ENCODE data around the gene PXMP2.

PXMP2 gene

GRCh38 chr12:132743831-132744230 is 56.4 kb downstream of the PXMP2 start:
- no peak overlapping the region for H3K4me2 ChIP-seq (ENCODE audit: low read depth, low read length, poor library complexity, severe bottlenecking)
- H3K27ac ChIP-seq (ENCODE audit: low read depth, low read length) = no peak overlapping the region
- H3K4me3 ChIP-seq (ENCODE audit: insufficient read depth, low read length, poor library complexity, severe bottlenecking) = no peak overlapping the region
- H2AFZ ChIP-seq (ENCODE audit: low read depth, low read length, severe bottlenecking) = no peak overlapping the region
- 0 out of 2 replicates have a peak, but pooled peaks cover 2% of the 10 kb centered on the region for H3F3A ChIP-seq (ENCODE audit: insufficient read depth)
- no peak overlapping the region for H3K9ac ChIP-seq (ENCODE audit: low read length)
- H3K9me2 ChIP-seq (replicated peaks; ENCODE audit: insufficient read depth, low read length) = no peaks in the 10 kb centered on the region
- no peaks in the 10 kb centered on the region for H3K9me3 ChIP-seq (ENCODE audit: insufficient read depth, low read length)
- peaks cover 53% of the 10 kb centered on the region for H3K36me3 ChIP-seq (ENCODE audit: low read length)
- no peak for TF ChIP-seq CTCF (IDR thresholded peaks at IDR 0.05; ENCODE audit: insufficient read depth, low read length, poor library complexity, severe bottlenecking)
- TF ChIP-seq EZH2phosphoT487 (conservative IDR thresholded peaks at IDR 0.05; ENCODE audit: low read length) = no peak
- peaks cover 9% of the 10 kb centered on the region; the same call in 1 of the 2 replicates for H4K20me1 ChIP-seq (ENCODE audit: low read depth, low read length)
- no peaks in the 10 kb centered on the region for H3K27me3 ChIP-seq (ENCODE audit: low read length)
- H3K79me2 ChIP-seq (ENCODE audit: insufficient read depth, low read length) = peaks cover 50% of the 10 kb centered on the region

GRCh38 chr12:132746613-132747012 is 59.2 kb downstream of the PXMP2 start:
- Histone ChIP-seq H3K4me3 (ENCODE audit: insufficient read depth, low read length, poor library complexity, severe bottlenecking) (no peak overlapping the region), H3K27ac (ENCODE audit: low read depth, low read length) (no peak overlapping the region), H4K20me1 (ENCODE audit: low read depth, low read length) (peaks cover 16% of the 10 kb centered on the region; the same call in 1 of the 2 replicates), H3K9ac (ENCODE audit: low read length) (no peak overlapping the region), H3K79me2 (ENCODE audit: insufficient read depth, low read length) (peaks cover 59% of the 10 kb centered on the region), H3K9me2 (replicated peaks; ENCODE audit: insufficient read depth, low read length) (no peaks in the 10 kb centered on the region), H3F3A (ENCODE audit: insufficient read depth) (0 out of 2 replicates have a peak, but pooled peaks cover 2% of the 10 kb centered on the region), H2AFZ (ENCODE audit: low read depth, low read length, severe bottlenecking) (no peak overlapping the region), H3K4me2 (ENCODE audit: low read depth, low read length, poor library complexity, severe bottlenecking) (no peak overlapping the region), H3K27me3 (ENCODE audit: low read length) (no peaks in the 10 kb centered on the region), H3K9me3 (ENCODE audit: insufficient read depth, low read length) (no peaks in the 10 kb centered on the region), H3K36me3 (ENCODE audit: low read length) (peaks cover 48% of the 10 kb centered on the region)
- TF ChIP-seq CTCF (IDR thresholded peaks at IDR 0.05; ENCODE audit: insufficient read depth, low read length, poor library complexity, severe bottlenecking) (no peak), EZH2phosphoT487 (conservative IDR thresholded peaks at IDR 0.05; ENCODE audit: low read length) (no peak)

- H3K27ac ChIP-seq (ENCODE audit: low read depth, low read length) = no peak overlapping the region
- TF ChIP-seq CTCF (IDR thresholded peaks at IDR 0.05; ENCODE audit: insufficient read depth, low read length, poor library complexity, severe bottlenecking) = no peak
- no peak for TF ChIP-seq EZH2phosphoT487 (conservative IDR thresholded peaks at IDR 0.05; ENCODE audit: low read length)
- H2AFZ ChIP-seq (ENCODE audit: low read depth, low read length, severe bottlenecking) = no peak overlapping the region
- H3K79me2 ChIP-seq (ENCODE audit: insufficient read depth, low read length) = peaks cover 63% of the 10 kb centered on the region
- H3K4me3 ChIP-seq (ENCODE audit: insufficient read depth, low read length, poor library complexity, severe bottlenecking) = no peak overlapping the region
- H3K9ac ChIP-seq (ENCODE audit: low read length) = no peak overlapping the region
- H3K4me2 ChIP-seq (ENCODE audit: low read depth, low read length, poor library complexity, severe bottlenecking) = no peak overlapping the region
- 0 out of 2 replicates have a peak, but pooled peaks cover 2% of the 10 kb centered on the region for H3F3A ChIP-seq (ENCODE audit: insufficient read depth)
- H4K20me1 ChIP-seq (ENCODE audit: low read depth, low read length) = peaks cover 16% of the 10 kb centered on the region; the same call in 1 of the 2 replicates
- no peaks in the 10 kb centered on the region for H3K9me3 ChIP-seq (ENCODE audit: insufficient read depth, low read length)
- no peaks in the 10 kb centered on the region for H3K27me3 ChIP-seq (ENCODE audit: low read length)
- H3K36me3 ChIP-seq (ENCODE audit: low read length) = peaks cover 44% of the 10 kb centered on the region
- no peaks in the 10 kb centered on the region for H3K9me2 ChIP-seq (replicated peaks; ENCODE audit: insufficient read depth, low read length)
Observed at GRCh38 chr12:132747395-132747794, 60.0 kb downstream of the PXMP2 start.

Data from SU-DHL-6 (cell line).